HEK293T (cell line): ENCODE measurements around the gene MAPT.

Source experiments
- ARNT ChIP-seq: fragments of 450-650 bp; IDR thresholded peaks from 2 replicates; pipeline ENCODE4 v1.6.1; 2017; ENCODE audit warnings: mild to moderate bottlenecking
- BHLHE40 ChIP-seq: fragments of 450-650 bp; IDR thresholded peaks from 2 replicates; pipeline ENCODE4 v1.6.1; 2016; ENCODE audit warnings: mild to moderate bottlenecking, moderate library complexity, borderline replicate concordance
- FOXM1 ChIP-seq: fragments of 450-650 bp; IDR thresholded peaks from 2 replicates; pipeline ENCODE4 v1.6.1; 2017; ENCODE audit warnings: mild to moderate bottlenecking, borderline replicate concordance
- SP1 ChIP-seq: fragments of 450-650 bp; IDR thresholded peaks from 2 replicates; pipeline ENCODE4 v1.6.1; 2017

- TF ChIP-seq ARNT: no peak
- no peak for TF ChIP-seq SP1
- TF ChIP-seq BHLHE40: no peak
- no peak for TF ChIP-seq FOXM1
These were observed 36.2 kb upstream of the MAPT start for GRCh38 chr17:45857977-45858708.
